Immature natural killer cell (primary cell): ENCODE data around the gene MUC4. TPM values are rescaled to one million over a fixed set of nuclear protein-coding genes. Genes with fewer than 3 reads are reported as not detected.
"Not testable (repeated sequence)": the region's sequence is repeated elsewhere in the genome, so short reads cannot be mapped to it uniquely, and the experiment has no call there.

Source experiments
- DNase-seq, 3 donors: peaks; one replicate each; pipeline ENCODE4 v3.0.0; 2022; ENCODE audit warnings: mixed read lengths in 1 of 3
- H3K27ac Mint-ChIP-seq, 6 donors: one replicate each; pipeline ENCODE4 v1.8.0; 2020; ENCODE audit warnings: mixed read lengths in 6 of 6, mild to moderate bottlenecking in 5 of 6, inconsistent platforms in 4 of 6, moderate library complexity in 3 of 6
- H3K27me3 Mint-ChIP-seq, 3 donors: one replicate each; pipeline ENCODE4 v1.8.0; 2020 to 2021; ENCODE audit warnings: low read depth in 3 of 3, mild to moderate bottlenecking in 3 of 3, mixed read lengths in 3 of 3, moderate library complexity in 3 of 3, inconsistent platforms in 1 of 3
- H3K36me3 Mint-ChIP-seq, 3 donors: one replicate each; pipeline ENCODE4 v1.8.0; 2020; ENCODE audit warnings: mixed read lengths in 3 of 3, inconsistent platforms in 2 of 3, mild to moderate bottlenecking in 2 of 3
- H3K4me1 Mint-ChIP-seq, 2 donors: one replicate each; pipeline ENCODE4 v1.8.0; 2020; ENCODE audit warnings: inconsistent platforms in 2 of 2, mild to moderate bottlenecking in 2 of 2, mixed read lengths in 2 of 2, moderate library complexity in 1 of 2
- H3K4me3 Mint-ChIP-seq, 5 donors: one replicate each; pipeline ENCODE4 v1.8.0; 2020; ENCODE audit warnings: mild to moderate bottlenecking in 5 of 5, mixed read lengths in 5 of 5, inconsistent platforms in 3 of 5, moderate library complexity in 3 of 5
- H3K9me3 Mint-ChIP-seq, 6 donors: one replicate each; pipeline ENCODE4 v1.8.0; 2020; ENCODE audit warnings: mild to moderate bottlenecking in 6 of 6, mixed read lengths in 6 of 6, inconsistent platforms in 4 of 6, moderate library complexity in 3 of 6
- polyA plus RNA-seq, 3 donors: library from polyadenylated mRNA; unstranded; fragments of 300-500 nt; fragmentation: Illumina TruSeq; gene quantifications; one replicate each; pipeline ENCODE4 v1.2.3, GENCODE V29; 2021

The MUC4 gene
- polyA plus RNA-seq, 3 donors from 2014 or later = 0.06 TPM; not detected in 2

- Mint-ChIP-seq H3K9me3 (peaks cover 0 to 2% (median 0%) of the 10 kb centered on the region in 6 donors), H3K27ac (no peak overlapping the region), H3K4me1 (peaks cover 51 to 59% of the 10 kb centered on the region in 2 donors), H3K36me3 (no peaks in the 10 kb centered on the region), H3K4me3 (peak overlapping the region in 1 of 5 donors; percentile 31), H3K27me3 (peaks cover 6 to 17% (median 7%) of the 10 kb centered on the region in 3 donors)
- DNase-seq = no peak
These were observed 57.6 kb downstream of the MUC4 start for GRCh38 chr3:195754141-195754540.

- no peak overlapping the region for H3K27ac Mint-ChIP-seq
- H3K9me3 Mint-ChIP-seq = peaks cover 0 to 2% (median 0%) of the 10 kb centered on the region in 6 donors
- no peaks in the 10 kb centered on the region for H3K36me3 Mint-ChIP-seq
- DNase-seq = no peak
- H3K4me1 Mint-ChIP-seq = peaks cover 56 to 63% of the 10 kb centered on the region in 2 donors
- H3K4me3 Mint-ChIP-seq = peak overlapping the region in 1 of 5 donors; percentile 31
- peaks cover 7 to 15% (median 7%) of the 10 kb centered on the region in 3 donors for H3K27me3 Mint-ChIP-seq
These were observed 58.1 kb downstream of the MUC4 start for GRCh38 chr3:195753581-195753980.

- H3K27ac Mint-ChIP-seq = peak overlapping the region in 2 of 6 donors; percentile 9 to 49
- peaks cover 4 to 11% (median 10%) of the 10 kb centered on the region in 3 donors for H3K27me3 Mint-ChIP-seq
- DNase-seq = no peak
- H3K36me3 Mint-ChIP-seq = no peaks in the 10 kb centered on the region
- H3K9me3 Mint-ChIP-seq = peaks cover 0 to 2% (median 0%) of the 10 kb centered on the region in 6 donors
- H3K4me3 Mint-ChIP-seq = peak overlapping the region in 2 of 5 donors; percentile 5 to 42
- H3K4me1 Mint-ChIP-seq = peaks cover 60 to 65% of the 10 kb centered on the region in 2 donors
These were observed 59.0 kb downstream of the MUC4 start for GRCh38 chr3:195752546-195753331.

GRCh38 chr3:195752066-195752465 is 59.7 kb downstream of the MUC4 start:
- Mint-ChIP-seq H3K36me3 (no peaks in the 10 kb centered on the region), H3K27me3 (peaks cover 2 to 10% (median 9%) of the 10 kb centered on the region in 3 donors), H3K4me1 (peaks cover 58 to 61% of the 10 kb centered on the region in 2 donors), H3K4me3 (no peak overlapping the region), H3K9me3 (peaks cover 0 to 2% (median 0%) of the 10 kb centered on the region in 6 donors), H3K27ac (no peak overlapping the region)
- no peak for DNase-seq

GRCh38 chr3:195751560-195751959 is 60.2 kb downstream of the MUC4 start:
- no peak overlapping the region for H3K4me3 Mint-ChIP-seq
- DNase-seq = no peak
- no peaks in the 10 kb centered on the region for H3K36me3 Mint-ChIP-seq
- H3K27me3 Mint-ChIP-seq = peaks cover 2 to 10% (median 9%) of the 10 kb centered on the region in 3 donors
- no peak overlapping the region for H3K27ac Mint-ChIP-seq
- H3K9me3 Mint-ChIP-seq = no peaks in the 10 kb centered on the region
- peaks cover 57 to 61% of the 10 kb centered on the region in 2 donors for H3K4me1 Mint-ChIP-seq

- peaks cover 0 to 8% (median 4%) of the 10 kb centered on the region in 3 donors for H3K27me3 Mint-ChIP-seq
- peaks cover 51 to 57% of the 10 kb centered on the region in 2 donors for H3K4me1 Mint-ChIP-seq
- DNase-seq = no peak
- H3K27ac Mint-ChIP-seq = no peak overlapping the region
- H3K4me3 Mint-ChIP-seq = no peak overlapping the region
- no peaks in the 10 kb centered on the region for H3K36me3 Mint-ChIP-seq
- no peaks in the 10 kb centered on the region for H3K9me3 Mint-ChIP-seq
These were observed 60.8 kb downstream of the MUC4 start for GRCh38 chr3:195750797-195751520.

GRCh38 chr3:195749101-195749500 is 62.6 kb downstream of the MUC4 start:
- H3K9me3 Mint-ChIP-seq, H3K27me3 Mint-ChIP-seq, DNase-seq, H3K36me3 Mint-ChIP-seq, H3K27ac Mint-ChIP-seq: not testable (repeated sequence)
- Mint-ChIP-seq H3K4me3 (peak overlapping the region in 2 of 5 donors; percentile 49 to 61), H3K4me1 (peaks cover 35 to 44% of the 10 kb centered on the region in 2 donors)

- DNase-seq = no peak
- H3K4me3 Mint-ChIP-seq = peak overlapping the region in 4 of 5 donors; percentile 7 to 61 (median 44)
- H3K4me1 Mint-ChIP-seq = peaks cover 33 to 40% of the 10 kb centered on the region in 2 donors
- no peaks in the 10 kb centered on the region for H3K36me3 Mint-ChIP-seq
- H3K9me3 Mint-ChIP-seq = no peaks in the 10 kb centered on the region
- no peak overlapping the region for H3K27ac Mint-ChIP-seq
- H3K27me3 Mint-ChIP-seq = peaks cover 4 to 9% (median 8%) of the 10 kb centered on the region in 3 donors
These were observed 63.1 kb downstream of the MUC4 start for GRCh38 chr3:195748661-195749060.

- Mint-ChIP-seq H3K4me1 (peaks cover 22 to 26% of the 10 kb centered on the region in 2 donors), H3K27me3 (peaks cover 4 to 11% (median 8%) of the 10 kb centered on the region in 3 donors), H3K27ac (peak overlapping the region in 1 of 6 donors; percentile 7), H3K36me3 (no peaks in the 10 kb centered on the region), H3K4me3 (peak overlapping the region in 2 of 5 donors; percentile 8 to 27), H3K9me3 (no peaks in the 10 kb centered on the region)
- no peak for DNase-seq
These were observed 65.0 kb downstream of the MUC4 start for GRCh38 chr3:195746751-195747150.

GRCh38 chr3:195746346-195746745 is 65.4 kb downstream of the MUC4 start:
- peaks cover 4 to 13% (median 8%) of the 10 kb centered on the region in 3 donors for H3K27me3 Mint-ChIP-seq
- peaks cover 22 to 24% of the 10 kb centered on the region in 2 donors for H3K4me1 Mint-ChIP-seq
- DNase-seq = no peak
- no peak overlapping the region for H3K4me3 Mint-ChIP-seq
- H3K27ac Mint-ChIP-seq = no peak overlapping the region
- no peaks in the 10 kb centered on the region for H3K36me3 Mint-ChIP-seq
- no peaks in the 10 kb centered on the region for H3K9me3 Mint-ChIP-seq

- H3K27ac Mint-ChIP-seq = no peak overlapping the region
- peaks cover 22 to 23% of the 10 kb centered on the region in 2 donors for H3K4me1 Mint-ChIP-seq
- no peaks in the 10 kb centered on the region for H3K36me3 Mint-ChIP-seq
These were observed 67.3 kb downstream of the MUC4 start for GRCh38 chr3:195744437-195744836.

GRCh38 chr3:195739561-195740111 is 72.1 kb downstream of the MUC4 start:
- H3K27me3 Mint-ChIP-seq = peaks cover 2 to 10% (median 4%) of the 10 kb centered on the region in 3 donors
- no peak overlapping the region for H3K4me3 Mint-ChIP-seq
- no peak for DNase-seq
- no peak overlapping the region for H3K27ac Mint-ChIP-seq
- H3K9me3 Mint-ChIP-seq = no peaks in the 10 kb centered on the region
- H3K36me3 Mint-ChIP-seq = peaks cover 5 to 9% (median 8%) of the 10 kb centered on the region in 3 donors
- no peaks in the 10 kb centered on the region for H3K4me1 Mint-ChIP-seq

More at GRCh38 chr3:195744437-195744836, 67.3 kb downstream of the MUC4 start:
- DNase-seq = no peak
- peaks cover 4 to 14% (median 8%) of the 10 kb centered on the region in 3 donors for H3K27me3 Mint-ChIP-seq
- H3K9me3 Mint-ChIP-seq = no peaks in the 10 kb centered on the region
- H3K4me3 Mint-ChIP-seq = no peak overlapping the region

- DNase-seq = no peak
These were observed 73.3 kb downstream of the MUC4 start for GRCh38 chr3:195738274-195739044.

More at GRCh38 chr3:195738274-195739044, 73.3 kb downstream of the MUC4 start:
- Mint-ChIP-seq H3K4me3 (no peak overlapping the region), H3K4me1 (no peaks in the 10 kb centered on the region), H3K27ac (no peak overlapping the region), H3K9me3 (no peaks in the 10 kb centered on the region), H3K27me3 (peaks cover 0 to 5% (median 2%) of the 10 kb centered on the region in 3 donors), H3K36me3 (peaks cover 5 to 9% (median 8%) of the 10 kb centered on the region in 3 donors)
